HCT116 (cell line): ENCODE measurements around the gene SLC41A3. TPM values are rescaled to one million over a fixed set of nuclear protein-coding genes. Genes with fewer than 3 reads are reported as not detected.

Experiments
- ATAC-seq: fragments of 200-7000 bp; cut with Tn5 transposase; 2 replicates; pipeline ENCODE4 v1.9.1; 2020; ENCODE audit warnings: mild to moderate bottlenecking, moderate library complexity
- BruUV-seq: library from RNA; stranded (reverse); fragments of 400-500 nt; replicated peaks from 2 replicates; lab custom pipeline; 2021; lab: Mats Ljungman, UMichigan
- CTCF ChIA-PET: fragments of 300-600 bp; sonication (Branson Sonifier 250); formaldehyde crosslinking; loops from one replicate; lab custom pipeline; 2021; ENCODE audit warnings: antibody characterized with exemption; lab: Charles Lee
- POLR2A ChIA-PET: fragments of 300-600, 350-600 bp; sonication (Branson Sonifier 250); formaldehyde crosslinking; loops from one replicate; lab custom pipeline; 2021; ENCODE audit warnings: antibody characterized with exemption; lab: Charles Lee
- RAD21 ChIA-PET, 2 experiments: fragments of 300-600 bp; sonication (Branson Sonifier 250); formaldehyde crosslinking; loops; one replicate each; lab custom pipeline; 2023; ENCODE audit warnings: low total read pairs in 2 of 2; ENCODE audit not compliant: uncharacterized antibody in 2 of 2, unreplicated experiment in 2 of 2, low non-redundant PET in 1 of 2; lab: Charles Lee
- DNase-seq: peaks from one replicate; pipeline ENCODE4 v3.0.0-alpha.2; 2010; ENCODE audit warnings: low read depth, low spot score
- H2AFZ ChIP-seq: fragments of 200-600 bp; shearing (Covaris generic), sonication (generic); 2 replicates; pipeline ENCODE4 v1.6.1; 2017; ENCODE audit warnings: low read depth, mixed run types, mixed read lengths, antibody characterized with exemption, low read length; ENCODE audit not compliant: poor library complexity, severe bottlenecking
- H3K27ac ChIP-seq: 2 replicates; pipeline ENCODE4 v1.5.1; 2012; ENCODE audit warnings: low read depth, low read length
- H3K27me3 ChIP-seq: fragments of 200-600 bp; sonication (generic); 2 replicates; pipeline ENCODE4 v1.6.1; 2016; ENCODE audit warnings: mixed run types, low read length, mixed read lengths; ENCODE audit not compliant: insufficient read depth
- H3K36me3 ChIP-seq, 2 experiments: fragments of 200-500 bp in 1 of 2; fragments of 200-600 bp in 1 of 2; sonication (Bioruptor generic) in 1 of 2; sonication (generic) in 1 of 2; 2 replicates each; pipeline versions ENCODE4 v1.5.1 to v1.6.1; 2014 to 2016; ENCODE audit warnings: low read length in 2 of 2, inconsistent platforms in 1 of 2, mixed read lengths in 1 of 2, mixed run types in 1 of 2; ENCODE audit not compliant: insufficient read depth in 2 of 2, control insufficient read depth in 1 of 2
- H3K4me1 ChIP-seq, 2 experiments: fragments of 200-600 bp in 1 of 2; sonication (generic) in 1 of 2; 2 replicates each; pipeline versions ENCODE4 v1.5.1 to v1.6.1; 2012 to 2017; ENCODE audit warnings: low read length in 2 of 2, inconsistent platforms in 1 of 2, mild to moderate bottlenecking in 1 of 2, mixed read lengths in 1 of 2, mixed run types in 1 of 2, moderate library complexity in 1 of 2; ENCODE audit not compliant: insufficient read depth in 2 of 2, control insufficient read depth in 1 of 2
- H3K4me2 ChIP-seq: fragments of 200-600 bp; sonication (generic); 2 replicates; pipeline ENCODE4 v1.6.1; 2017; ENCODE audit warnings: mixed run types, low read length, mixed read lengths
- H3K4me3 ChIP-seq, 2 experiments: fragments of 200-600 bp in 1 of 2; sonication (generic) in 1 of 2; replicated peaks in 1 of 2; 2 replicates each; pipeline ENCODE4 v1.5.1; 2011 to 2016; ENCODE audit warnings: low read length in 2 of 2, control low read depth in 1 of 2, low read depth in 1 of 2, mild to moderate bottlenecking in 1 of 2, mixed read lengths in 1 of 2, mixed run types in 1 of 2
- H3K79me2 ChIP-seq: fragments of 200-600 bp; sonication (generic); 2 replicates; pipeline ENCODE4 v1.6.1; 2017; ENCODE audit warnings: mild to moderate bottlenecking, mixed run types, low read length, moderate library complexity, mixed read lengths; ENCODE audit not compliant: insufficient read depth
- H3K9ac ChIP-seq: fragments of 200-600 bp; sonication (generic); 2 replicates; pipeline ENCODE4 v1.6.1; 2016; ENCODE audit warnings: low read length, mixed read lengths
- H3K9me2 ChIP-seq: fragments of 200-600 bp; sonication (generic), shearing (Covaris generic); 2 replicates; pipeline ENCODE4 v1.6.1; 2017; ENCODE audit warnings: mixed run types, mild to moderate bottlenecking, moderate library complexity; ENCODE audit not compliant: insufficient read depth
- H3K9me3 ChIP-seq, 2 experiments: fragments of 200-500 bp in 1 of 2; fragments of 200-600 bp in 1 of 2; sonication (Bioruptor generic) in 1 of 2; sonication (generic) in 1 of 2; 2 replicates each; pipeline ENCODE4 v1.6.1; 2014 to 2017; ENCODE audit warnings: low read length in 2 of 2, mixed read lengths in 2 of 2, inconsistent platforms in 1 of 2, low read depth in 1 of 2, mild to moderate bottlenecking in 1 of 2, mixed run types in 1 of 2, moderate library complexity in 1 of 2; ENCODE audit not compliant: control insufficient read depth in 1 of 2, insufficient read depth in 1 of 2
- H4K20me1 ChIP-seq: fragments of 200-600 bp; sonication (generic), shearing (Covaris generic); 2 replicates; pipeline ENCODE4 v1.6.1; 2017; ENCODE audit warnings: mixed run types, mild to moderate bottlenecking, moderate library complexity; ENCODE audit not compliant: insufficient read depth
- CBX3 ChIP-seq: IDR thresholded peaks from 2 replicates; pipeline ENCODE4 v1.6.1; 2012; ENCODE audit warnings: low read depth
- EZH2 ChIP-seq: fragments of 200-600 bp; sonication (generic); IDR thresholded peaks from 2 replicates; pipeline ENCODE4 v1.6.1; 2017; ENCODE audit warnings: antibody characterized with exemption, mixed run types
- EZH2phosphoT487 ChIP-seq: fragments of 200-600 bp; IDR thresholded peaks from 2 replicates; pipeline ENCODE4 v1.6.1; 2018; ENCODE audit warnings: antibody characterized with exemption, borderline replicate concordance
- FOSL1 ChIP-seq: IDR thresholded peaks from 2 replicates; pipeline ENCODE4 v1.6.1; 2012; ENCODE audit warnings: low read depth
- POLR2A ChIP-seq: IDR thresholded peaks from 2 replicates; pipeline ENCODE4 v1.7.0; 2011; ENCODE audit warnings: borderline replicate concordance; ENCODE audit not compliant: insufficient read depth, insufficient read length; ENCODE audit errors: extremely low read depth
- POLR2AphosphoS5 ChIP-seq: IDR thresholded peaks from 2 replicates; pipeline ENCODE4 v1.6.1; 2011; ENCODE audit warnings: mild to moderate bottlenecking, low read depth, low read length, moderate library complexity
- RAD21 ChIP-seq: IDR thresholded peaks from 2 replicates; pipeline ENCODE4 v1.6.1; 2012; ENCODE audit warnings: low read depth, mild to moderate bottlenecking
- SIN3A ChIP-seq: IDR thresholded peaks from 2 replicates; pipeline ENCODE4 v1.6.1; 2012; ENCODE audit warnings: low read depth
- SRF ChIP-seq: IDR thresholded peaks from 2 replicates; pipeline ENCODE4 v1.6.1; 2012; ENCODE audit warnings: low read depth
- YY1 ChIP-seq: IDR thresholded peaks from 2 replicates; pipeline ENCODE4 v1.6.1; 2011; ENCODE audit warnings: low read length, low read depth, moderate library complexity, mild to moderate bottlenecking; ENCODE audit not compliant: insufficient replicate concordance; ENCODE audit errors: extremely low read depth
- ZBTB33 ChIP-seq: IDR thresholded peaks from 2 replicates; pipeline ENCODE4 v1.6.1; 2011; ENCODE audit warnings: mild to moderate bottlenecking, low read length, moderate library complexity; ENCODE audit not compliant: insufficient replicate concordance; ENCODE audit errors: extremely low read depth
- ZNF274 ChIP-seq: fragments of 200-500 bp; sonication (Bioruptor generic); IDR thresholded peaks from 2 replicates; pipeline ENCODE4 v1.6.1; 2014; ENCODE audit warnings: mild to moderate bottlenecking, low read depth, low read length, inconsistent platforms
- intact Hi-C: fragments of 100-400 bp; cut with micrococcal nuclease; formaldehyde crosslinking; loops from 2 replicates; pipeline ENCODE4 v1.10.0; 2022
- total RNA-seq: library from RNA; stranded (reverse); gene quantifications from one replicate; pipeline ENCODE4 v1.2.1, GENCODE V29; 2021; ENCODE audit not compliant: unreplicated experiment

SLC41A3 gene
- total RNA-seq, 1 experiment from 2014 or later = 45.9 TPM

GRCh38 chr3:126121632-126122031 lies 37.7 kb upstream of the SLC41A3 start:
- Histone ChIP-seq H2AFZ (no peak overlapping the region), H3K9me2 (no peaks in the 10 kb centered on the region), H4K20me1 (no peaks in the 10 kb centered on the region), H3K4me1 (peaks cover 8 to 13% of the 10 kb centered on the region in 2 experiments; a peak in 3 of 4 replicates), H3K27ac (no peak overlapping the region), H3K4me2 (no peak overlapping the region), H3K9me3 (no peaks in the 10 kb centered on the region), H3K79me2 (no peaks in the 10 kb centered on the region), H3K9ac (no peak overlapping the region), H3K36me3 (no peaks in the 10 kb centered on the region), H3K4me3 (no peak overlapping the region), H3K27me3 (no peaks in the 10 kb centered on the region)
- no TSS peak for BruUV-seq
- TF ChIP-seq RAD21 = peak; percentile 12; the same call in 1 of the 2 replicates
- TF ChIP-seq SIN3A = no peak
- DNase-seq (no peak), ATAC-seq (peak; percentile 59)
- CTCF ChIA-PET = no interaction called here
- POLR2A ChIA-PET = no interaction called here
- RAD21 ChIA-PET = no interaction called here
- intact Hi-C loops = no loop called here

- ChIA-PET RAD21 (no interaction called here), CTCF (no interaction called here), POLR2A (no interaction called here)
- BruUV-seq = no TSS peak
- ATAC-seq (no peak), DNase-seq (no peak)
- Histone ChIP-seq H3K9me2 (no peaks in the 10 kb centered on the region), H3K36me3 (no peaks in the 10 kb centered on the region), H3K27ac (no peak overlapping the region), H3K4me1 (peaks cover 8 to 13% of the 10 kb centered on the region in 2 experiments; a peak in 3 of 4 replicates), H3K9me3 (no peaks in the 10 kb centered on the region), H3K4me2 (no peak overlapping the region), H3K79me2 (no peaks in the 10 kb centered on the region), H3K27me3 (no peaks in the 10 kb centered on the region), H3K4me3 (no peak overlapping the region), H4K20me1 (no peaks in the 10 kb centered on the region), H3K9ac (no peak overlapping the region), H2AFZ (no peak overlapping the region)
- intact Hi-C loops = no loop called here
- TF ChIP-seq YY1 (no peak), EZH2phosphoT487 (no peak), ZNF274 (no peak), CBX3 (no peak), POLR2A (no peak), ZBTB33 (no peak), SIN3A (no peak), FOSL1 (no peak), POLR2AphosphoS5 (no peak), SRF (no peak), EZH2 (no peak)
Observed at GRCh38 chr3:126121074-126121473, 37.1 kb upstream of the SLC41A3 start.
